Measurements from ENCODE around the gene PANX2.

GRCh38 chr22:50215297-50216054, 44.9 kb downstream of the PANX2 start:
- no peak for TF ChIP-seq CTCF (IDR thresholded peaks at IDR 0.05)
- no peak for TF ChIP-seq POLR2AphosphoS5 (IDR thresholded peaks at IDR 0.05)
- no peak for TF ChIP-seq POLR2A (IDR thresholded peaks at IDR 0.05)

All from breast epithelium (tissue), 3 donors.